B cell (primary cell): Measurements from ENCODE around the gene DTD1. TPM values are rescaled to one million over a fixed set of nuclear protein-coding genes. Genes with fewer than 3 reads are reported as not detected.

Experiments
- ATAC-seq: fragments of 200-7000 bp; cut with Tn5 transposase; one replicate; pipeline ENCODE4 v1.10.0; 2021; ENCODE audit warnings: low read depth, mild to moderate bottlenecking, moderate number of reproducible peaks, moderate library complexity
- CTCF ChIA-PET: fragments of 350-600 bp; sonication (Branson Sonifier 250); formaldehyde crosslinking; loops from one replicate; lab custom pipeline; 2021; ENCODE audit warnings: antibody characterized with exemption, inconsistent platforms; lab: Charles Lee
- POLR2A ChIA-PET: fragments of 350-600 bp; sonication (Branson Sonifier 250); formaldehyde crosslinking; loops from one replicate; lab custom pipeline; 2021; ENCODE audit warnings: antibody characterized with exemption; lab: Charles Lee
- DNase-seq: peaks from one replicate; pipeline ENCODE4 v3.0.0; 2013
- H2AFZ ChIP-seq: 2 replicates; pipeline ENCODE4 v1.6.1; 2012; ENCODE audit warnings: mild to moderate bottlenecking, low read depth, low read length; ENCODE audit not compliant: insufficient read depth, poor library complexity, severe bottlenecking
- H3K27ac ChIP-seq, 2 donors: 1 replicate in 1 of 2; 2 replicates in 1 of 2; pipeline ENCODE4 v1.5.1; 2012 to 2013; ENCODE audit warnings: low read length in 2 of 2, mild to moderate bottlenecking in 2 of 2, moderate library complexity in 1 of 2
- H3K27me3 ChIP-seq, 4 experiments: fragments of 200-600 bp in 1 of 4; sonication (generic) in 1 of 4; replicated peaks in 1 of 4; 1 replicate in 2 of 4; 2 replicates in 2 of 4; pipeline versions ENCODE4 v1.6.1 to v1.7.0; 2013 to 2016; ENCODE audit warnings: low read length in 3 of 4, mild to moderate bottlenecking in 2 of 4, mixed read lengths in 1 of 4, moderate library complexity in 1 of 4; ENCODE audit not compliant: insufficient read depth in 4 of 4, control insufficient read depth in 3 of 4; ENCODE audit errors: control extremely low read depth in 1 of 4
- H3K36me3 ChIP-seq, 2 experiments: replicated peaks in 1 of 2; 1 replicate in 1 of 2; 2 replicates in 1 of 2; pipeline versions ENCODE4 v1.6.1 to v1.7.1; 2013; ENCODE audit warnings: low read length in 1 of 2; ENCODE audit not compliant: insufficient read depth in 2 of 2, control insufficient read depth in 1 of 2; ENCODE audit errors: control extremely low read depth in 1 of 2, extremely low read depth in 1 of 2
- H3K4me1 ChIP-seq, 2 donors: fragments of 200-600 bp in 1 of 2; sonication (generic) in 1 of 2; 1 replicate in 1 of 2; 2 replicates in 1 of 2; pipeline versions ENCODE4 v1.5.1 to v1.6.1; 2013 to 2017; ENCODE audit warnings: low read length in 2 of 2; ENCODE audit not compliant: control insufficient read depth in 2 of 2, insufficient read depth in 2 of 2
- H3K4me2 ChIP-seq: replicated peaks from 2 replicates; pipeline ENCODE3; 2012; ENCODE audit warnings: mild to moderate bottlenecking, low read depth, low read length; ENCODE audit not compliant: poor library complexity, severe bottlenecking
- H3K4me3 ChIP-seq, 5 experiments: fragments of 200-600 bp in 1 of 5; sonication (generic) in 1 of 5; 1 replicate in 3 of 5; 2 replicates in 2 of 5; pipeline versions ENCODE4 v1.5.1 to v1.7.0; 2011 to 2016; ENCODE audit warnings: low read length in 4 of 5, mild to moderate bottlenecking in 4 of 5, low read depth in 2 of 5, control low read depth in 1 of 5, moderate library complexity in 1 of 5; ENCODE audit not compliant: insufficient read depth in 1 of 5; ENCODE audit errors: control extremely low read depth in 1 of 5, extremely low read depth in 1 of 5
- H3K79me2 ChIP-seq: fragments of 200-600 bp; sonication (generic); one replicate; pipeline ENCODE4 v1.6.0; 2016; ENCODE audit warnings: low read length; ENCODE audit not compliant: control insufficient read depth, insufficient read depth
- H3K9ac ChIP-seq: fragments of 200-600 bp; sonication (generic); 2 replicates; pipeline ENCODE4 v1.6.1; 2017; ENCODE audit warnings: mild to moderate bottlenecking, low read length, moderate library complexity
- H3K9me3 ChIP-seq, 3 donors: one replicate each; pipeline versions ENCODE4 v1.6.1 to v1.7.1; 2013; ENCODE audit warnings: low read length in 2 of 3; ENCODE audit not compliant: control insufficient read depth in 2 of 3, insufficient read depth in 1 of 3; ENCODE audit errors: control extremely low read depth in 1 of 3
- H4K20me1 ChIP-seq: 2 replicates; pipeline ENCODE4 v1.6.0; 2012; ENCODE audit warnings: mild to moderate bottlenecking, low read length; ENCODE audit not compliant: insufficient read depth, control insufficient read depth, poor library complexity, severe bottlenecking
- H3K27ac Mint-ChIP-seq: one replicate; pipeline ENCODE4 v1.8.0; 2021; ENCODE audit warnings: mixed read lengths
- H3K27me3 Mint-ChIP-seq: one replicate; pipeline ENCODE4 v1.8.0; 2021; ENCODE audit warnings: mixed read lengths
- H3K4me1 Mint-ChIP-seq: one replicate; pipeline ENCODE4 v1.8.0; 2021; ENCODE audit warnings: mixed read lengths
- H3K4me3 Mint-ChIP-seq: one replicate; pipeline ENCODE4 v1.8.0; 2021; ENCODE audit warnings: mixed read lengths
- H3K9me3 Mint-ChIP-seq: one replicate; pipeline ENCODE4 v1.8.0; 2022; ENCODE audit warnings: mixed read lengths; ENCODE audit not compliant: insufficient read depth
- EZH2 ChIP-seq: IDR thresholded peaks from 2 replicates; pipeline ENCODE4 v1.6.1; 2012; ENCODE audit warnings: borderline replicate concordance, low read depth, mild to moderate bottlenecking, moderate library complexity, low read length; ENCODE audit not compliant: insufficient read depth, poor library complexity, severe bottlenecking
- WGBS: methylation state at CpG from one replicate; pipeline ENCODE4 v1.1.5; 2013; ENCODE audit warnings: missing lambda C conversion rate; ENCODE audit not compliant: insufficient coverage; 5-methylcytosine and 5-hydroxymethylcytosine counted together
- intact Hi-C: fragments of 100-400 bp; cut with micrococcal nuclease; formaldehyde crosslinking; loops from one replicate; pipeline ENCODE4 v1.10.0; 2022
- polyA plus RNA-seq: library from polyadenylated mRNA; depleted of rRNA; stranded (reverse); fragments of >200 nt; gene quantifications from 2 replicates; pipeline ENCODE4 v1.2.3, GENCODE V29; 2012
- total RNA-seq, 2 donors: library from RNA; stranded (reverse); fragments of 120-200 nt in 1 of 2; gene quantifications; 1 replicate in 1 of 2; 2 replicates in 1 of 2; pipeline versions ENCODE4 v1.2.3 to v1.2.4, GENCODE V29; 2013 to 2022
- TF ChIP-seq, protein P1 (sequence below): fragments of 200-600 bp; IDR thresholded peaks from one replicate; pipeline ENCODE4 v1.8.0; 2022; ENCODE audit warnings: antibody characterized with exemption, mild to moderate bottlenecking

DTD1 gene
- total and polyA plus RNA-seq, 2 donors (not counting 1 experiment from before 2014, with no cell fraction given), result 18.7 to 20.4 TPM

DNA sequence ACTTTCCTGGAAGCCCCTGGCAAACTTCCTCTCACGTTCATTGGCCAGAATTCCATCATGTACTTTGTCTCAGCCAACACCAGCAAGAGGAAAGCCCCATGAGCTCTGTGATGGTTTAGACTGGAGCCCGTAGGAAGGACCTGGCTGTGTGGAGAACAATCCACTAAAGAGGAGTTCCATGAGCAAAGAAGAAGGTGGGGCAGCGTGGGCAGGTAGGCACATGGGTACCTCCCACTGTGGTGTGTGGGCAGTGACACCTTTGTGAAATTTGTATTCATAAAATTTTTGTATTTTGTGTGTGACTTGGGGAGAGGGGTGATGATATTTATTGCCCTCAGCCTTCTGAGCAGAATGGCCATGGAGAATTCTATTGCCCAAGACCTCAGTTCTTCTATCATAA, 136.2 kb downstream of the DTD1 start:
- 100% methylated on average over 2 of the region's 3 CpGs for WGBS

DNA sequence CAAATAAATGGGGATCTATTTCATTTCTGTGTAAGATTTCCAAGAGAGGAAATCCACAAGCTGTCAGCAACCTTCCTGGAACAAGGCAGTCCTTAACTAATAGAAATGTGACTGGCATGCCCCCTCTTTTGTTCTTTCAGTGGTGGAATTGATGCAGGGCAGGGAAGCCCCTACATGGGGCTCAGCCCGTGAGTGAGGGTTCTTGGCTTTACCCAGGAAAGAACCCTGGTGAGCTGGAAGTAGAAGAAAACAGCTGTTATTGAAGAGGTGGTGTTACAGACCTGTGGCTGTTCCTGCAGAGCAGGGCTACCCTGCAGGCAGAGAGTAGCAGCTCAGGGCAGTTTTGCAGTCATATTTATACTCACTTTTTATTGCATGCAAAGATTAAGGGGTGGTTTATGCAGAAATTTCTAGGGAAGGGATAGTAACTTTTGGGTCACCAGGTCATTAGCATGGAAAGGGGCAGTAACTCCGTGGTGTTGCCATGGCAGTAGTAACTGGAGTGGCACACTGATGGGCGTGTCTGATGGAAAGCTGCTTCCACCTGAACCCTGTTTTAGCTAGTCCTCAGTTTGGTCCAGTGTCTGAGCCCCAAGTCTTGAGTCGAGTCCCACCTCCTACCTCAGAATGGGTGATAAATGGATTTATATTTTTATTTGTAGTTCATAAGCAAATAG, 137.1 kb downstream of the DTD1 start:
- no peak overlapping the region for H3K27ac ChIP-seq
- peaks cover 0 to 4% (median 0%) of the 10 kb centered on the region in 3 donors for H3K9me3 ChIP-seq
- H3K27me3 Mint-ChIP-seq, result no peaks in the 10 kb centered on the region
- TF ChIP-seq, protein P1, sequence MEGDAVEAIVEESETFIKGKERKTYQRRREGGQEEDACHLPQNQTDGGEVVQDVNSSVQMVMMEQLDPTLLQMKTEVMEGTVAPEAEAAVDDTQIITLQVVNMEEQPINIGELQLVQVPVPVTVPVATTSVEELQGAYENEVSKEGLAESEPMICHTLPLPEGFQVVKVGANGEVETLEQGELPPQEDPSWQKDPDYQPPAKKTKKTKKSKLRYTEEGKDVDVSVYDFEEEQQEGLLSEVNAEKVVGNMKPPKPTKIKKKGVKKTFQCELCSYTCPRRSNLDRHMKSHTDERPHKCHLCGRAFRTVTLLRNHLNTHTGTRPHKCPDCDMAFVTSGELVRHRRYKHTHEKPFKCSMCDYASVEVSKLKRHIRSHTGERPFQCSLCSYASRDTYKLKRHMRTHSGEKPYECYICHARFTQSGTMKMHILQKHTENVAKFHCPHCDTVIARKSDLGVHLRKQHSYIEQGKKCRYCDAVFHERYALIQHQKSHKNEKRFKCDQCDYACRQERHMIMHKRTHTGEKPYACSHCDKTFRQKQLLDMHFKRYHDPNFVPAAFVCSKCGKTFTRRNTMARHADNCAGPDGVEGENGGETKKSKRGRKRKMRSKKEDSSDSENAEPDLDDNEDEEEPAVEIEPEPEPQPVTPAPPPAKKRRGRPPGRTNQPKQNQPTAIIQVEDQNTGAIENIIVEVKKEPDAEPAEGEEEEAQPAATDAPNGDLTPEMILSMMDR, result no peak
- no peak for TF ChIP-seq EZH2
- ChIA-PET CTCF (no interaction called here), POLR2A (no interaction called here)
- no peak for DNase-seq
- no peaks in the 10 kb centered on the region for H3K9me3 Mint-ChIP-seq
- H3K9ac ChIP-seq, result no peak overlapping the region
- no peaks in the 10 kb centered on the region for H4K20me1 ChIP-seq
- peaks cover 25 to 33% of the 10 kb centered on the region in 2 donors for H3K4me1 ChIP-seq
- H3K27ac Mint-ChIP-seq, result no peak overlapping the region
- 78% methylated on average over 3 of the region's 4 CpGs for whole genome bisulfite sequencing
- no peaks in the 10 kb centered on the region for H3K27me3 ChIP-seq
- no peaks in the 10 kb centered on the region for H3K36me3 ChIP-seq
- H3K4me2 ChIP-seq, result no peak overlapping the region
- H3K4me1 Mint-ChIP-seq, result peaks cover 35% of the 10 kb centered on the region
- H3K79me2 ChIP-seq, result no peaks in the 10 kb centered on the region
- H3K4me3 Mint-ChIP-seq, result no peak overlapping the region
- ATAC-seq, result no peak
- H3K4me3 ChIP-seq, result no peak overlapping the region
- H2AFZ ChIP-seq, result no peak overlapping the region
- intact Hi-C loops, result no loop called here

More for the DNA sequence above, 136.2 kb downstream of the DTD1 start:
- H3K27ac ChIP-seq, result no peak overlapping the region
- no peak overlapping the region for H2AFZ ChIP-seq
- peaks cover 0 to 4% (median 0%) of the 10 kb centered on the region in 3 donors for H3K9me3 ChIP-seq
- no peak overlapping the region for H3K4me2 ChIP-seq
- no peaks in the 10 kb centered on the region for H3K79me2 ChIP-seq
- POLR2A ChIA-PET, result no interaction called here
- H3K4me1 ChIP-seq, result peaks cover 17 to 25% of the 10 kb centered on the region in 2 donors
- CTCF ChIA-PET, result no interaction called here
- H3K27me3 Mint-ChIP-seq, result no peaks in the 10 kb centered on the region
- ATAC-seq (no peak), DNase-seq (no peak)
- H3K27ac Mint-ChIP-seq, result no peak overlapping the region
- intact Hi-C loops, result no loop called here
- no peaks in the 10 kb centered on the region for H3K9me3 Mint-ChIP-seq
- no peak overlapping the region for H3K4me3 Mint-ChIP-seq
- no peaks in the 10 kb centered on the region for H3K27me3 ChIP-seq
- H3K4me3 ChIP-seq, result no peak overlapping the region
- H3K4me1 Mint-ChIP-seq, result peaks cover 27% of the 10 kb centered on the region
- H3K9ac ChIP-seq, result no peak overlapping the region
- no peaks in the 10 kb centered on the region for H4K20me1 ChIP-seq
- TF ChIP-seq EZH2, result no peak
- TF ChIP-seq, protein P1, result no peak
- no peaks in the 10 kb centered on the region for H3K36me3 ChIP-seq
